Activated CD4-positive, alpha-beta memory T cell treated with anti-CD3 and anti-CD28 coated beads for 36 hours (primary cell): Measurements from ENCODE around the gene POLN. TPM values are rescaled to one million over a fixed set of nuclear protein-coding genes. Genes with fewer than 3 reads are reported as not detected.

Source experiments
- CTCF ChIA-PET: fragments of 350-600 bp; sonication (Branson Sonifier 250); formaldehyde crosslinking; loops from one replicate; lab custom pipeline; 2021; ENCODE audit warnings: antibody characterized with exemption, inconsistent platforms; lab: Charles Lee
- POLR2A ChIA-PET: fragments of 350-600 bp; sonication (Branson Sonifier 250); formaldehyde crosslinking; loops from one replicate; lab custom pipeline; 2021; ENCODE audit warnings: antibody characterized with exemption; lab: Charles Lee
- DNase-seq: peaks from one replicate; pipeline ENCODE4 v3.0.0-alpha.2; 2020
- H3K27ac Mint-ChIP-seq: one replicate; pipeline ENCODE4 v1.8.0; 2021; ENCODE audit warnings: mixed read lengths
- H3K27me3 Mint-ChIP-seq: one replicate; pipeline ENCODE4 v1.8.0; 2021; ENCODE audit warnings: mixed read lengths
- H3K36me3 Mint-ChIP-seq: one replicate; pipeline ENCODE4 v1.8.0; 2021; ENCODE audit warnings: mixed read lengths
- H3K4me1 Mint-ChIP-seq: one replicate; pipeline ENCODE4 v1.8.0; 2021; ENCODE audit warnings: low read depth, mixed read lengths
- H3K4me3 Mint-ChIP-seq: one replicate; pipeline ENCODE4 v1.8.0; 2021; ENCODE audit warnings: mild to moderate bottlenecking, mixed read lengths
- H3K9me3 Mint-ChIP-seq: one replicate; pipeline ENCODE4 v1.8.0; 2021; ENCODE audit warnings: mixed read lengths
- intact Hi-C: fragments of 100-400 bp; cut with micrococcal nuclease; formaldehyde crosslinking; loops from one replicate; pipeline ENCODE4 v1.15.1; 2023
- total RNA-seq, 2 experiments: library from RNA; stranded (reverse); gene quantifications; one replicate each; pipeline ENCODE4 v1.2.3, GENCODE V29; 2021

Gene POLN
- total RNA-seq, 2 experiments from 2014 or later: 2.7 to 4.0 TPM

DNA sequence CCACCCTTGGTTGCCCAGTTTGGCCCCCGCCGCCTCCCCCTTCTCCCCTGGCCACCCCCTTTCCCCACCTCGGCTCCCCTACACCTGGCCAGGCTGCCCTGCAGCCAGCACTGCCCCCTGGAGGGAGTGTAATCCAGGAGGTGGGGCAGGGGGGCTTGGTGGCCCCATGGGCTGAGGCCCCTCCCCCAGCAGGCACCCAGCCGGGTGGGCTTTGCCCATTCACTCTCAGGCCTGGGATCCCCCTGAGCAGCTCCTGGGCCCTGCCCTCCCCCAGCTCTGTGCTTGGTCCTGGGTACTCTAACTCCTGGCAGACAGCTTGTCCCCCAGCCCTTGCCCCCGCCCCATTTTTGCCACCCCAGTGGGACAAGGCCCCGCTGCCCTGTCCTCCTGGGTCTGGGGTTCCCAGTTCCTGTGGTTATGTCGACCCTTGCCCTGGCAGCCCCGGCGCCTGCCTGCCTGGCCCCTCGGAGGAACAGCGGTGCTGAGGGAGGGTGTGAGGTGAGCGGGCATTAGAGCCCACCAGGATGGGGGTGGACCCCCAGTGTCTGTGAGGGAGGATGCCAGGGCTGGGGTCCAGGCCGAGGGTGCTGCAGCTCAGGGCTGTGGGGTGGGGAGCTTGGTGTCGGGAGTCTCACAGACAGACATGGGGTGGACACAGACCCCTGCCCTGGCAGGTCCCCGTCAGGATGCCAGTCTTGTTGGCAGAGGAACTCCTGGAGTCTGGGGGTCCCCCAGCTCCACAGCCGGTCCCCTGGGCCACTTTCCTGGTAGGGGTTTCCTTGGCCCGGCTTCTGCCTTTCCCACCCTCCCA is 172.6 kb downstream of the POLN start:
- Mint-ChIP-seq H3K27ac (no peak overlapping the region), H3K27me3 (no peaks in the 10 kb centered on the region), H3K4me3 (no peak overlapping the region), H3K9me3 (no peaks in the 10 kb centered on the region), H3K36me3 (no peaks in the 10 kb centered on the region), H3K4me1 (no peaks in the 10 kb centered on the region)
- intact Hi-C loops: no loop called here
- POLR2A ChIA-PET: no interaction called here
- DNase-seq: no peak
- CTCF ChIA-PET: no interaction called here

DNA sequence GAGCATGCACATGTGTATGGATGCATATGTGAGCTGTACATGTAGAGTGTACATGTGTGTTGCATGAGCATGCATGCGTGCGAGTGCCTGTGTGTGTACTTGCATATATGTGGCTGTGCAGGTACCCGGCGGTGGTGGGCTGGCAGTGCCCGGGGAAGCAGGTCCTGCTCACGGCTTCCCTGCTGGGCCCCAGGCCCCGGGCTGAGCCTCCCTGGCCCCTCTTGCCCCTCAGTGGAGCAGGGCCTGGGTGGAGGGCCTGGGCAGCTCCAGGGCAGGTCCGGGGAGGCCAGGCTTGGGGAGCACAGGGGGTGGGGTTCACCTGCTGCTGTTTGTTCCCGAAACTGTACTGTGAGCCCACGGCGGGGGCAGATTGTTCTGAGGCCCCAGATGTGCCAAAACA is 173.4 kb downstream of the POLN start:
- no peaks in the 10 kb centered on the region for H3K36me3 Mint-ChIP-seq
- no peak for DNase-seq
- H3K27me3 Mint-ChIP-seq: no peaks in the 10 kb centered on the region
- ChIA-PET CTCF (no interaction called here), POLR2A (no interaction called here)
- H3K4me3 Mint-ChIP-seq: no peak overlapping the region
- no peaks in the 10 kb centered on the region for H3K4me1 Mint-ChIP-seq
- intact Hi-C loops: no loop called here
- H3K9me3 Mint-ChIP-seq: no peaks in the 10 kb centered on the region
- H3K27ac Mint-ChIP-seq: no peak overlapping the region

DNA sequence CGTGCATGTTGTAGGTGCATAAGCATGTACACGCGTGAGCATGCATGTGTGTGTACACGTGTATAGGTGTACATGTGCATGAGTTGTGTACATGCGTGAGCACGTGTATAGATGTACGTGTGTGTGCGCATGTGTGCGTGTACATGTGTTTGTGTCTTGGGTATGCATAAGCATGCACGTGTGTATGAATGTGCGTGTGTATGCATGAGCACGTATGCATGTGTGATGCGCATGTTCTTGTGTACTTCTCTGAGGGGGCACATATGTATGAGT is 173.8 kb downstream of the POLN start:
- H3K27ac Mint-ChIP-seq: no peak overlapping the region

DNA sequence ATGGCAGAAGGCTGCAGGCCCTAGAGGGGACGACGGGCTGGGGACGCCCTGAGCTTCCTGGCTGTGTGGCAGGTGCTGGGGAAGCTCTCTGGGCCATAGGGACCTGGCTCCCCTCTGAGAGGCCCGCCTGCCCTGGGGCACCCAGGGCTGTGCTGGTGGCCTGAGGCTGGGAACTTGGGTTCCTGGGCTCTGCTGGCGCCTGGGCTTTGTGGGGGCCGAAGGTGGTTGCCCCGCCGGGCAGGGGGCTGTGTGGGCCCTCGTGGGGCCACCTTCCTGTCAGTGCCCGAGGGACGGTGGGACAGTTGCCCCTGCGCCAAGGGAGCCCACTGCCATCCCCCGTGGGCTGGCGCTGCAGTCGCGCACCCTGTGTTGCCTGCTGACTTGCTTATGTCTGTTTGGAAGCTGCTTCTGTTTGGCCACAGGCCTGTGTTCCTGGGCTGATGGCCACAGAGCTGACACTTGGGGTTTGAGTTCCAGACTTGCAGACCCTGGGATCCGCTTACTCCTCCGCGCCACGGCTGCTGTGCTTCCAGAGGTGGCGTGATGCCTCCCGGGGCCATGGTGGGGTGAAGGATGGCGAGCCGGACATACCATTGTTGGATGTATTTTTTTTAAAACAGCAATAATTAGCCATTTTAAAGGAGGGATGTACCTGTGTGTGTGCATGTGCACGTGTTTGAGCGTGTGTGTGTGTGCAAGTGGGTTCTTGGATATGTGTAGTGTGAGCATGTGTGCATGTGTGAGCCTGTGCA is 174.3 kb downstream of the POLN start:
- intact Hi-C loops: no loop called here
- POLR2A ChIA-PET: no interaction called here
- Mint-ChIP-seq H3K27me3 (no peaks in the 10 kb centered on the region), H3K4me1 (no peaks in the 10 kb centered on the region), H3K4me3 (no peak overlapping the region), H3K36me3 (no peaks in the 10 kb centered on the region), H3K27ac (no peak overlapping the region), H3K9me3 (no peaks in the 10 kb centered on the region)
- CTCF ChIA-PET: no interaction called here
- no peak for DNase-seq

More for the DNA sequence above, 173.8 kb downstream of the POLN start:
- no peaks in the 10 kb centered on the region for H3K36me3 Mint-ChIP-seq
- no peaks in the 10 kb centered on the region for H3K9me3 Mint-ChIP-seq
- H3K27me3 Mint-ChIP-seq: no peaks in the 10 kb centered on the region
- intact Hi-C loops: no loop called here
- POLR2A ChIA-PET: no interaction called here
- no peaks in the 10 kb centered on the region for H3K4me1 Mint-ChIP-seq
- DNase-seq: no peak
- CTCF ChIA-PET: no interaction called here
- H3K4me3 Mint-ChIP-seq: no peak overlapping the region

DNA sequence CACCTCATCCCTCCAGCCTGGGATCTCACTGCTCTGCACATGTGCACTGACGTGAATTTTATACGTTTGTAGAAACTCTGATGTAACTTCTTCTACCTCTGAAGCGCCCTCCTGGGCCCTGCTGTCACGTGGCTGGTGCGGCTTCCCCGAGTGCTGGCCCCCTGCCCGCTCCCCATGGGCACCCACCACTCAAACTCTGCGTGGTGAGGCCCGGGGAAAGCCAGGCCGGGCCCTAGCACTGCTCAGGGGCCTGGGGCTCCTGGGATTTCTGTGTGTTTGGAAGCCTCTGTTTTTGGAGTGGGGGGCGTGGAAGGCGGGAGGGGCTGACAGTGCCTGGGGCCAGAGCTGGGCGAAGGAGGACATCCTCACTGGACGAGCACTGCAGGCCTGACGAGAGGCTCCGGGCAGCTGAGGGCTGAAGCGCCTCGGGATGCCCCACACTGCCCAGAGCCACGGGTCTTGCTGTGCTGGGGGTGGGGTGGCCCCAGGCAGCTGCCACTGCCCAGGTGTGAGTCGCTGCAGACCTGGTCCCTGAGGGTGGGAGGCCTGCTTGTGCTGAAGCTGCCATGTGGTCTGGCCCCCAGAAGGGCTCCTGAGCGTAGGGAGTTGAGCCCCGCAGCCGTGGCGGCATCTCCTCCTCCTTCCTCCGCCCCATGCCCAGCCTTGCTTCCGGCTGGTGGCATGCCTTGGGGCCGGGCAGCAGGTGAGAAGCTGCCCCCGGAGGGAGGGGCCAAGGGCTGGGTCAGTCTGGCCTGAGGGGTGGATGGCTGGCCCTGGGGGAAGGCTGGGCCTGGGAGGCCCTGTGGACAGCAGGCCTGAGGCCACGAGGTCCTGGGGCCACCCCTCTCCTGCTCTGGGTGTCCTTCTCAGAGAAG is 175.1 kb downstream of the POLN start:
- Mint-ChIP-seq H3K27ac (no peak overlapping the region), H3K4me3 (no peak overlapping the region), H3K36me3 (no peaks in the 10 kb centered on the region), H3K9me3 (no peaks in the 10 kb centered on the region), H3K4me1 (no peaks in the 10 kb centered on the region), H3K27me3 (peaks cover 4% of the 10 kb centered on the region)
- DNase-seq: no peak
- POLR2A ChIA-PET: no interaction called here
- CTCF ChIA-PET: no interaction called here
- intact Hi-C loops: no loop called here

DNA sequence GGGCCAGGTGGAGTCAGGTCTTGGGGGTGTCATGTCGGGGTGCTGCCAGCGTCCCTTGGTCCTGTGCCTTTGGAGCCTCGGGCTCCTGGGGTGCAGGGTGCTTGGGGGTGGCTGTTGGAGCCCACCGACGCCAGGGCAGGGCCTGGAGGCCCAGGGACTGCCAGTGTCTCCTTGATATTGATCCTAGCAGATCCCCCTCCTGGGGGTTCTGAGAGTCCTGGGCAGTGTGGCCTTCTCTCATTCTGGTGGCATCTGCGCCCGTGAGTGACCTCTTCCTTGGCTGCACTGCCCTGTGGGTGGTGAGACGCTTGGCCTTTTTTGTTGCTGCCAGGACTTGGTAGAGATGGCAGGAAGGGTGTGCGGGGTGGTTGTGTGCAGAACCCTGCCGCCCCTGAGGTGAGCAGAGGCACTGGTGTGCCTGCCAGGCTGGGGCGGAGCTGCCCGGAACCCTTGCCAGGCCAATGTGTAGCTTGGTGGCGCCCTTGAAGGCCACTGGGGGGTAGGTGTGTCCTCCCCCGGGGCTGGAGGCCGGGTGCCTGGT is 175.8 kb downstream of the POLN start:
- Mint-ChIP-seq H3K4me3 (no peak overlapping the region), H3K27ac (no peak overlapping the region), H3K36me3 (no peaks in the 10 kb centered on the region), H3K9me3 (no peaks in the 10 kb centered on the region), H3K4me1 (no peaks in the 10 kb centered on the region), H3K27me3 (peaks cover 7% of the 10 kb centered on the region)
- intact Hi-C loops: no loop called here
- CTCF ChIA-PET: no interaction called here
- POLR2A ChIA-PET: no interaction called here
- no peak for DNase-seq

DNA sequence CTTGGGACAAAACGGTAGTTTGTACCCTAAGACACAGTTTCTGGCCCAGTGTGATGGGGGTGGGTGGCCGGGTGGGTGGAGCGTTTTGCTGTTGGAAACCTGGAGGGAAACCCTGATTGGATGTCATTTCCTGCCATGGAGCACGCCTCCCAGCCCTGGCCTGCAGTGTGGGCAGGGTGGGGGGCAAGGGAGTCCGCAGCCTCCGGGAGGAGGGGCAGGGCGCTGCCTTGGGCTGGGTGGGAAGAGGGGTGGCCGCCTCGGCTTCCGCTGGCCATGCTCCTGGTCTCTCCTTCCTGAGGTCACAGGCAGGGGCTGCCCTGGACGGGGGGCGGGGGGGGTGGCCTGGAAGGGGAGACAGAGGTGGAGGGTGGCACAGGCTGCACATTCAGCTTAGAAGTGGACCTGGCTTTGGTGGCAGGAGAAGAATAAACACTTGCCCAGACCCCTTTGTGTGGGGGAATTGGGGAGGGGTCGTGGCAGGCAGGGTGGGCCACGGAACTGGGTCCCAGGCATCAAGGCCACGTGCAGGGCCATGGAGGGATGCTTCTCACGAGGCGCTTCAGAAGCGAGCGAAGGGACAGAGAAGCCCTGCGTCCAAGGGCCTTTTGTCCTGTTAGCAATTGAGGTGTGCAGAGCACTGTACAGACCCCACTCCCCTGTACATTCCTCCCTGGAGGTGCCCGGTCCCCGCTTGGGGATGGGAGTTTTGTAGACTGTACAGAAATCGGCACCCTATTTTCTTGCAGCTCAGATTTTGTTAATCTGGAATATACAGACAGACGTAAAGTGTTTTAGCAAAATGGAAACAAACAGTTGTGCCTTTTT is 176.6 kb downstream of the POLN start:
- Mint-ChIP-seq H3K27ac (no peak overlapping the region), H3K4me1 (no peaks in the 10 kb centered on the region), H3K4me3 (no peak overlapping the region), H3K36me3 (no peaks in the 10 kb centered on the region), H3K27me3 (peaks cover 7% of the 10 kb centered on the region), H3K9me3 (no peaks in the 10 kb centered on the region)
- ChIA-PET POLR2A (no interaction called here), CTCF (no interaction called here)
- DNase-seq: no peak
- intact Hi-C loops: no loop called here

DNA sequence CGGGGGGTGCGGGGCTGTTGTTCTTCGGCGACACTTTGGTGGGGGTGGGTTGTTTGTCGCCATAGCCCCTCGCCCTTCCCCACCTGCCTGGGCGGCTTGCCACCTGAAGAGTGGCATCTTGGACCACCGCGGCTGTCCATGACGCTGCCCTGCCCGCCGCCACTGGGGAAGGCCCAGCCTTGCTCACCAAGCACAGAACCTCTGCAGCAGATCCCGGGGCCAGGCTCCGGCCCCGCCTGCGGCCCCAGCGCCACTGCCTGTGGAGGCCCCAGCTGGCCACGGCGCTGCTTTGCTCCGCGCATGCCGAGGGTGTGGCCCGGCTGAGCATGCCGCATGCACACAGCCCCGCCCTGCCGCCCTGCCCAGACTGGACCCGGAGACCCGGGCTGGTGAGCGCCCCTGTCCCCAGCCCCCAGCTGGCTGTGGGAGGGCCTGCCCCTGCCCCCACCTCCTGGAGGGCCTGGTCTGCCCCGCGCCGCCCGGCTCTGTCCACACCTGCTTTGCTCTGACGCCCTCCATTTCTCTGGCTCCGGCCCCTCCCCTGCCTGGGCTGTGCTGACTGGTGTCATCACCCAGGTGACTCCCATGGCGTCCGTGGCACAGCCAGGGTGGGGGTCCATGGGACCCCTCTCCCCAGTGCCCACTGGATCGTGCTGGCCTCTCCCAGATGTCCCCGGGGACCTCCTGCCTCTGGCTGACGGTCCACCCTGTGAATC is 177.5 kb downstream of the POLN start:
- intact Hi-C loops: no loop called here
- ChIA-PET CTCF (no interaction called here), POLR2A (no interaction called here)
- no peaks in the 10 kb centered on the region for H3K36me3 Mint-ChIP-seq
- H3K4me1 Mint-ChIP-seq: no peaks in the 10 kb centered on the region
- no peaks in the 10 kb centered on the region for H3K9me3 Mint-ChIP-seq
- no peak for DNase-seq
- no peak overlapping the region for H3K27ac Mint-ChIP-seq
- H3K27me3 Mint-ChIP-seq: peaks cover 7% of the 10 kb centered on the region
- no peak overlapping the region for H3K4me3 Mint-ChIP-seq

DNA sequence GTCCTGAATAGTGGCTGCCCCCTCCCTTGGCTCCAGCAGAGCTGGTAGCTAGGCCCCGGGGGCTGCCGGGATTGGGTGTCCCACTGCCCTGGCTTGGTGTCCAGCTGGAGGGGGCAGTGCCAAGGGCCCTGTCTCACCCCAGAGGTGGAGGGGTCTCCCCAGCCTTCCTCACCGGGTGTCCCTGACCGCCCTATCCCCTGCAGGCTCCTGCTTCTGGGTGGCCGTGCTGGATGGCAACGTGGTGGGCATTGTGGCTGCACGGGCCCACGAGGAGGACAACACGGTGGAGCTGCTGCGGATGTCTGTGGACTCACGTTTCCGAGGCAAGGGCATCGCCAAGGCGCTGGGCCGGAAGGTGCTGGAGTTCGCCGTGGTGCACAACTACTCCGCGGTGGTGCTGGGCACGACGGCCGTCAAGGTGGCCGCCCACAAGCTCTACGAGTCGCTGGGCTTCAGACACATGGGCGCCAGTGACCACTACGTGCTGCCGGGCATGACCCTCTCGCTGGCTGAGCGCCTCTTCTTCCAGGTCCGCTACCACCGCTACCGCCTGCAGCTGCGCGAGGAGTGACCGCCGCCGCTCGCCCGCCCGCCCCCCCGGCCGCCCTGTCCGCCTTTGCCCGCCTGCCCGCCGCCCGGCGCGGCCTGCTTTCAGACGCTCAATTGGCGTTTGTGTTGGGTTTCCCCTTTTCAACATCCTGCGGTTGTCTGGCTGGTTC is 178.2 kb downstream of the POLN start:
- no peaks in the 10 kb centered on the region for H3K9me3 Mint-ChIP-seq
- peaks cover 7% of the 10 kb centered on the region for H3K27me3 Mint-ChIP-seq
- ChIA-PET POLR2A (no interaction called here), CTCF (no interaction called here)
- no peak overlapping the region for H3K4me3 Mint-ChIP-seq
- H3K27ac Mint-ChIP-seq: no peak overlapping the region
- no peak for DNase-seq
- H3K36me3 Mint-ChIP-seq: no peaks in the 10 kb centered on the region
- H3K4me1 Mint-ChIP-seq: no peaks in the 10 kb centered on the region
- intact Hi-C loops: no loop called here

DNA sequence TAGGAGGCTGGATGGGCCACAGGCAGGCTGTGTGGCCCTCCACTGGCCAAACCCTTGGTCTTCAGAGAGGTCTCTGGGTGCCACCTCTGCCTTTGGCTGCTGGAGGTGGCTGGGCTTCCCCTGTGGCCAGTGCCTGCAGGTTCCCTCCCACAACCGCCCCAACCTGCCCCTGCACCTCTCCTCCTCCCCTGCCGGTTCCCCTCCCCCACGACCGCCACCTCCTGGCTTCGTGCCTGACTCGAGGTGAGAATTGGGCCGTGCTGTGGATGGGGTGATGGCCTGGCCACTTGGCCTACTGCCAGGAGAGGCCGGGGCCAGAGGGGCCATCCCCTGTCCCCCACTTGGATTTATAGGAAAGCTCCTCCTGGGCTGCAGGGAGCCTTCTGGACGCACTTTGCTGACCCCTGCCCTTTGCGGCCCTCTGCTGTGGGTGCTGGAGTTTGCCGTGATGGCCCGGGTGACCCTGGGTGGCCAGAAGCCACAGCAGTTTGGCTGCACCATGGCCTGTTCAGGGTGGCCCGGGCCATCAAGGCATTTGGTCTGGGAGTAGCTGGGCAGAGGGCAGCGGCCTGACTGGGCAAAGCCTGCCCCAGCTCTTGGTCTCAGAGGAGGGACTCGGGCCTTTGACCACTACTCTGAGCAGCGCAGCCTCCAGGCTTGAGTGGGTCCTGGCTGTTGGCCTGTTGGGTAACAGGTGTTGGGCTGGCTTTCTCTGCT is 179.0 kb downstream of the POLN start:
- Mint-ChIP-seq H3K4me1 (no peaks in the 10 kb centered on the region), H3K9me3 (no peaks in the 10 kb centered on the region), H3K36me3 (no peaks in the 10 kb centered on the region), H3K27me3 (peaks cover 7% of the 10 kb centered on the region), H3K27ac (no peak overlapping the region), H3K4me3 (no peak overlapping the region)
- intact Hi-C loops: no loop called here
- ChIA-PET CTCF (no interaction called here), POLR2A (no interaction called here)
- no peak for DNase-seq
